GM21786 (cell line): ENCODE results near the gene TNPO3.
"Not testable (repeated sequence)": the region's sequence is repeated elsewhere in the genome, so short reads cannot be mapped to it uniquely, and the experiment has no call there.

Experiments used
- ATAC-seq: cut with Tn5 transposase; IDR thresholded peaks from one replicate; pipeline ENCODE4 v1.9.1; 2021; ENCODE audit not compliant: unreplicated experiment

Gene TNPO3

GRCh38 chr7:128968624-128969023 lies 86.3 kb downstream of the TNPO3 start:
- ATAC-seq: no peak

- peak; percentile 86 for ATAC-seq
Observed at GRCh38 chr7:128963327-128963757, 91.6 kb downstream of the TNPO3 start.

DNA sequence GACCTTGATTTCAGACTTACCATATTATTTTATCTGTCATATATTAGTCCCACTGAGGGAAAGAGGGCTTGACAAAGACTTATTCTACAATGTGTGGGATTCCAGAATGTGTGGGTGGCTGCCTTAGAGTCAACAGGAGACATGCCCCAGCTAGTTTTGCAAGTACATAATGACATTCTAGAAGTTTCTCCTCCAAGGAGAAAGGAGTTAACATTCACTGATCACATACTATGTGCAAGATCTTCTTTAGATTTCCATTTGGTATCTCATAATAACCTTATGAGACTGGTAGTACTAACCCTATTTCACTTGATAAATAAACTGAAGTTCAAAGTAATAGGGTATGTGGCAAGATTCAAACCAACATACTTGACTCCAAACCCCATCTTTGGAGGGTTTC lies 92.0 kb downstream of the TNPO3 start:
- no peak for ATAC-seq

- no peak for ATAC-seq
Observed at GRCh38 chr7:128961030-128961659, 93.8 kb downstream of the TNPO3 start.

- no peak for ATAC-seq
Observed at GRCh38 chr7:128959296-128959695, 95.6 kb downstream of the TNPO3 start.

DNA sequence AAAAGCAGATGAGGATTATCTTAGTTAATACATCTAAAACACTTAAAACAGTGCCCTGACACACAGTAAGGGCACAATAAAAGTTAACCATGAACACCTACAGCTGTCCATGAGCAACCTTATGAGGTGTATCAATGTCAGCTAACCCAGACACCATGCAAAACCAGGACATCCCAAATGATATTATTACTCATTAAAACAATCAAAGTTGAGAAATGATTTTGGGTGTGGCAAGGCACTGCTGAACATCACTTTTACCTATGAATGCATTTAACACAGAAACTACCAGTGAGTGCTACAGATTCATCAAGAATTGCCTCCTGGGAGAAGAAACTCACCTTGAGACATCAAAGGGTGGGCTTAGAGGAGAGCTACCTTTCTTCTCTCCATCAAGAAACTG lies 98.9 kb downstream of the TNPO3 start:
- no peak for ATAC-seq

DNA sequence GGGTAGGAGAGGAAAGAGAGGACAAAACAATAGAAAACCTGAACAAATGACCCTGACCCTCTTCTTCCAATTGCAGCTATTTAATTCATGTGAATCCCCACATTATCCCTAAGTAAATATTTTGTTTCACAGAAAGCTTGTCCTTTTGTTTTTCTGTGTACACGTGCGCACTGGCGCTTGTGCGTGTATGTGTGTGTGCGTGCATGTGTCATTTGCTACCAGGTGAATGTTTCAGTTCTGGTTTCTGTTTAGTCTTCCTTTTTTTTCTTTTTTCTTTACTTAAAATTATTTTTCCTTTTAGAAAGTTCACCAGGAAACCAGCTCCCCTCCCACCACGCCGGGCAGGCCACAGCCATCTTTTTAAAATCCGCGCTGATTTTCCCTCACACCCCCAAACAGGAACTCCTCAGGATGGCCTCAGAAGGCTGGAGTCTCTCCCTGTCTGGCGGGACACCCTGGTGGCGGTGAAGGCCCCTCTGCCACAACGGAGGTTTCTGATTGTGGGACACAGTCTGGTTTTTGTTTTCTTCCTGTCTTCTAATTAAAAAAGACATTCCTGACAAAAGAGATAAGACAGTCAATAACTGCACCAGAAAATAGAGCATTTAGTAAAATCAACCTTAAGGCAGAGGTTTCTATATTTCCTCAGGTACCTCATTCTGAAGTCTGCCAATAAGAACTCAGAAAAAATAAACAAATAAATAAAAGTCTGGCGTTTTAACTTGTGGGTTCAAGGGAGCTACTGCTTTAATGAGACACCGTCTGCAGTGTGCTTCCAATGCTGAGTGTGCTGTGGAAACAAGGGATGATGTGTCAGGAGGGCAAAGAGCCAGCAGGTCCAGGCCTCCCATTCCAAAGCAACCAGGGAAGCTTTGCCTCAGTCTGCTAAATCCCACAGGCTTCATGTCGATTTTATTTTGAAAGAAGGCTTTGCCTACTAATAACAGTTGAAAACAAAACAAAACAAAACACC lies 99.8 kb downstream of the TNPO3 start:
- peak; percentile 73 for ATAC-seq

DNA sequence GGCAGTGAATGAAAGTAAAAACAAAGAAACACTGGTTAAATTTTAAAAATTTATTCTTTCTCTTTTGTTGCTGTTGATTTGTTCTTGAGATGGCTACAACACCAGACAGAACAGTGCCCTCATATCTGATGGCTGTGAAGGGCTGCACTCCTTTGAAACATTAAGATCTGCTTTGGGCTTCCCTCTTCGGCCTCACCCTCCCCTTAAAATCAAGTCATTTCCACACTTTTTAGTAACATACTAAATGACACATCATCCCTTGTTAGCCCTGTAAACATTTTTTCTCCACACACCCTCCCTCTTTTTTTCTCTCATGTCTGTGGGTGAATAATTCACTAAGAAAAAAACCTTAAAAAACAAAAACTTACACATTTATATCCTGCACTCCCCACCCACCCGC lies 100.8 kb downstream of the TNPO3 start:
- no peak for ATAC-seq

GRCh38 chr7:128951296-128951695 lies 103.6 kb downstream of the TNPO3 start:
- no peak for ATAC-seq

DNA sequence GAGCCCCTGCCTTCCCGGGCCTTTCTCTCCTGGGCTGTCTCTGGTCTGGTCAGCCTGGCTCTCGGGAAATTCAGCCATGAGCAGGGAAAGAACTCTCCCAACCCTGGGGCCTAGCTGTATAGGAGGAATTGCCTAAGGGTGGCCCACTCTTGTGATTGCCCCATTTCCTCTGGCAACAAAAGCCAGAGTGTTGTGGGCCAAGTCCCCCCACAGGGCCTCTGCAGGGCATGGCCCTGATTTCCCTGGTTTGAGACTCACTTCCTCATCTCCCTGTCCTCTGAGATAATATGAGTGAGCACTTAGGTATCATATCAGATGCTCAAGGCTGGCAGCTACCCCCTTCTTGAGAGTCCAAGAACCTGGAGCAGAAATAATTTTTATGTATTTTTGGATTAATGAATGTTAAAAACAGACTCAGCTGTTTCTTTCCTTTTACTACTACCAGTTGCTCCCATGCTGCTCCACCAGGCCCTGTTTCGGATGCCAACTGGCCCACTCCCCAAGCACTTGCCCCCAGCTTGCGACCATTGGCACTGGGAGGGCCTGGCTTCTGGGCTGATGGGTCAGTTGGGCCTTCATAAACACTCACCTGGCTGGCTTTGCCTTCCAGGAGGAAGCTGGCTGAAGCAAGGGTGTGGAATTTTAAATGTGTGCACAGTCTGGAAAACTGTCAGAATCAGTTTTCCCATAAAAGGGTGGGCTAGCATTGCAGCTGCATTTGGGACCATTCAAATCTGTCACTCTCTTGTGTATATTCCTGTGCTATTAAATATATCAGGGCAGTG lies 105.7 kb downstream of the TNPO3 start:
- ATAC-seq: no peak

- no peak for ATAC-seq
Observed at GRCh38 chr7:128948312-128948973, 106.5 kb downstream of the TNPO3 start.

DNA sequence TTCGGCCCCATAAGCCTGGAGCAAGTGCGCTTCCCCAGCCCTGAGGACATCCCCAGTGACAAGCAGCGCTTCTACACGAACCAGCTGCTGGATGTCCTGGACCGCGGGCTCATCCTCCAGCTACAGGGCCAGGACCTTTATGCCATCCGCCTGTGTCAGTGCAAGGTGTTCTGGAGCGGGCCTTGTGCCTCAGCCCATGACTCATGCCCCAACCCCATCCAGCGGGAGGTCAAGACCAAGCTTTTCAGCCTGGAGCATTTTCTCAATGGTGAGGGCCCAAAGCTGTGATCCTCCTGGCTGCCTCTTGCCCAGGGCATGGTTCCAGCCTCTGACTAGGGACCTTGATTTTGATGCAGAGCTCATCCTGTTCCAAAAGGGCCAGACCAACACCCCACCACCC lies 107.1 kb downstream of the TNPO3 start:
- ATAC-seq: no peak

DNA sequence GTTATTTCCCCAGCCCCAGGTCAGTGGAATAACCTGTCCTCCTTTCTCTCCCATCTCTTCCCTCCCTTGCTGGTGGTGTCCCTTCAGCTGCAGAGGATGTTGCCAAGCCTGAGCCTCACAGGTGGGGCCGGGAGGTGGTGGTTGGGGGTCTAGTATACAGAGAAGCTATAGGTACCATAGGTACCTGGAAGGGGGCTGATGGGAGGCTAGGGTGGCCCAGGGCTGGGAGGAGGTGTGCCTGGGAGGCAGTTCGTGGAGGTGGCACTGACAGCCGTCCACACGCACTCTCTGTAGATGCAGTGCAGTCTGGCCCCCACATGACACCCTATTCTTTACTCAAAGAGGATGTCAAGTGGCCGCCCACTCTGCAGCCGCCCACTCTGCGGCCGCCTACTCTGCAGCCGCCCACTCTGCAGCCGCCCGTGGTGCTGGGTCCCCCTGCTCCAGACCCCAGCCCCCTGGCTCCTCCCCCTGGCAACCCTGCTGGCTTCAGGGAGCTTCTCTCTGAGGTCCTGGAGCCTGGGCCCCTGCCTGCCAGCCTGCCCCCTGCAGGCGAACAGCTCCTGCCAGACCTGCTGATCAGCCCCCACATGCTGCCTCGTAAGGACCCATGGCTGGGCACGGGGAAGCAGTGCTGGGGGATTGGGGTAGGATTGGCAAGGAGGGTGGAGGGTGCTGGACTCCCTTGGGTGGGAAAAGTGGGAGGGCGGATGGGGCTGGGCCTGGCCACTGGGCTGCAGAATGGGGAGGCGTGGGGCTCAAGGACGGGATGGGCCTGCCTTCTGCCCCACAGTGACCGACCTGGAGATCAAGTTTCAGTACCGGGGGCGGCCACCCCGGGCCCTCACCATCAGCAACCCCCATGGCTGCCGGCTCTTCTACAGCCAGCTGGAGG lies 107.7 kb downstream of the TNPO3 start:
- no peak for ATAC-seq

DNA sequence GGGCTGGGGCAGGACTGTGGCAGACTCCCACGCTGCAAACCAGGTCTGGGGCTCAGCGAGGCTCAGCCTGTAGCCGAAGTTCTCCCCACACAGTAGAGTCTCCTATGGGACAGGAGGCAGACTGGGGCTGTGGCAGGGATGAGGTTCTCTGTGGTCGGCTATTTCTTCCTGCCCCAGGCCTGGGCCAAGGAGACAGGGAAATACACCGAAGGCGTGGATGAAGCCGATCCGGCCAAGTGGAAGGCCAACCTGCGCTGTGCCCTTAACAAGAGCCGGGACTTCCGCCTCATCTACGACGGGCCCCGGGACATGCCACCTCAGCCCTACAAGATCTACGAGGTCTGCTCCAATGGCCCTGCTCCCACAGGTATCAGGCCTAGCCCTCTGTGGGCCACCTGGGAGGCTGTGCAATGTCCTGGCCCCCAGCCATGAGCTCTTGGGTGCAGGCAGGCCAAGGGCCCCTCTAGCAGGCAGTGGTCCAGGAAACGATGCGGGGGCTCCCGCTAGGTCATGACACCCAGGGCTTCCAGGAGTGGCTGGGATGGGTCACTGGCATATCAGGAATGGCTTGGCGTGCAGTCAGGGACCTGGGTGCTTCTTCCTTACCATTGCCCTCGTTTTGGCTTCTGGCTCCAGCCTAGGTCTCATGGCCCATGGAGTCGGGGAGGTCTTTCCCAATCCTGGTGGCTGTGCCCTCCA lies 109.1 kb downstream of the TNPO3 start:
- no peak for ATAC-seq

- no peak for ATAC-seq
Observed at GRCh38 chr7:128944487-128945236, 110.2 kb downstream of the TNPO3 start.

- ATAC-seq: not testable (repeated sequence)
Observed at GRCh38 chr7:128943251-128943650, 111.7 kb downstream of the TNPO3 start.

GRCh38 chr7:128941946-128942526 lies 112.9 kb downstream of the TNPO3 start:
- ATAC-seq: no peak

DNA sequence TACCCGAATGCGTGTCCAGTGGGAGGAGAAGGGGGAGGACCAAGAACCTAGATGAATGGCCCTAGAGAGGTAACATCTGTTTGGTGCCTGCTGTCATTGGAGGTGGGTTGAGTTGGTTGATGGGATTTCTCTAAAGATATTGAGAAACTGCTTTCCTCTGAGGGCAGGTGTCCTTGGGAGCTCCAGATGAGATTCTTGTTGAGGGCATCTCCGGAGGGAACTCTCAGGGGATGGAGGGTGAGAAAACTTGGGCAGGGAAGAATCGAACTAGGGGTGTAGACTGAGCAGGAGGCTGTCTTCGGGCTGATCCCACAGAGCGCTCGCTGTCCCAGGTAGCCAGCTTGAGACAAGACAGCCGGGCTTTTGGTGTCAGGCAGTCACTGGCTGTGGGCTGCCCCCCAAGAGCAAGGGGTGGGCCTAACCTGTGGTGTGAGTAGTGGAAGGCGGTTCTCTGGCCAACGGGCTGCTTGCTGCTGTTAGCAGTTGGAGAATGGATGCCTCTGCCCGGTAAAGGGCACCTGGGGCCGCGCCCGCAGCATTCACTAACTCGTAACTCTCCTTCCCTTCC lies 113.5 kb downstream of the TNPO3 start:
- ATAC-seq: no peak
